Cardiac fibroblast (primary cell): ENCODE data around the gene ADGRL3.

Source experiments
- DNase-seq, 2 donors: peaks; one replicate each; pipeline versions ENCODE4 v3.0.0 to v3.0.0-alpha.2; 2010; ENCODE audit warnings: low read depth in 2 of 2
- H3K4me3 ChIP-seq, 2 donors: replicated peaks in 1 of 2; 1 replicate in 1 of 2; 2 replicates in 1 of 2; pipeline ENCODE4 v1.5.1; 2011; ENCODE audit warnings: low read depth in 2 of 2, low read length in 2 of 2, mild to moderate bottlenecking in 2 of 2, moderate library complexity in 1 of 2
- CTCF ChIP-seq: IDR thresholded peaks from one replicate; pipeline ENCODE4 v1.5.1; 2011; ENCODE audit warnings: low read depth, mild to moderate bottlenecking, low read length, inconsistent platforms

Gene ADGRL3

GRCh38 chr4:61273233-61273632 is 73.1 kb downstream of the ADGRL3 start:
- TF ChIP-seq CTCF, result no peak
- H3K4me3 ChIP-seq, result no peak overlapping the region
- DNase-seq, result peak; percentile 45 to 73

- no peak for DNase-seq
- H3K4me3 ChIP-seq, result no peak overlapping the region
- TF ChIP-seq CTCF, result no peak
These were observed 74.2 kb downstream of the ADGRL3 start for GRCh38 chr4:61274286-61274685.

- no peak for TF ChIP-seq CTCF
- DNase-seq, result no peak
These were observed 75.1 kb downstream of the ADGRL3 start for GRCh38 chr4:61275241-61275640.

GRCh38 chr4:61276029-61276428 is 75.9 kb downstream of the ADGRL3 start:
- H3K4me3 ChIP-seq, result no peak overlapping the region
- no peak for TF ChIP-seq CTCF
- no peak for DNase-seq

More at GRCh38 chr4:61275241-61275640, 75.1 kb downstream of the ADGRL3 start:
- H3K4me3 ChIP-seq, result no peak overlapping the region

- H3K4me3 ChIP-seq, result no peak overlapping the region
- peak in 1 of 2 donors; percentile 48 for DNase-seq
- no peak for TF ChIP-seq CTCF
These were observed 77.9 kb downstream of the ADGRL3 start for GRCh38 chr4:61277785-61278760.

- no peak for TF ChIP-seq CTCF
- DNase-seq, result no peak
- no peak overlapping the region for H3K4me3 ChIP-seq
These were observed 92.2 kb downstream of the ADGRL3 start for GRCh38 chr4:61292322-61292721.
